GM19452 (cell line): ENCODE results near the gene SH2D5.
"Not testable (repeated sequence)": the region's sequence is repeated elsewhere in the genome, so short reads cannot be mapped to it uniquely, and the experiment has no call there.

ENCODE experiments used
- ATAC-seq: cut with Tn5 transposase; IDR thresholded peaks from one replicate; pipeline ENCODE4 v1.9.1; 2021; ENCODE audit not compliant: unreplicated experiment

The SH2D5 gene

DNA sequence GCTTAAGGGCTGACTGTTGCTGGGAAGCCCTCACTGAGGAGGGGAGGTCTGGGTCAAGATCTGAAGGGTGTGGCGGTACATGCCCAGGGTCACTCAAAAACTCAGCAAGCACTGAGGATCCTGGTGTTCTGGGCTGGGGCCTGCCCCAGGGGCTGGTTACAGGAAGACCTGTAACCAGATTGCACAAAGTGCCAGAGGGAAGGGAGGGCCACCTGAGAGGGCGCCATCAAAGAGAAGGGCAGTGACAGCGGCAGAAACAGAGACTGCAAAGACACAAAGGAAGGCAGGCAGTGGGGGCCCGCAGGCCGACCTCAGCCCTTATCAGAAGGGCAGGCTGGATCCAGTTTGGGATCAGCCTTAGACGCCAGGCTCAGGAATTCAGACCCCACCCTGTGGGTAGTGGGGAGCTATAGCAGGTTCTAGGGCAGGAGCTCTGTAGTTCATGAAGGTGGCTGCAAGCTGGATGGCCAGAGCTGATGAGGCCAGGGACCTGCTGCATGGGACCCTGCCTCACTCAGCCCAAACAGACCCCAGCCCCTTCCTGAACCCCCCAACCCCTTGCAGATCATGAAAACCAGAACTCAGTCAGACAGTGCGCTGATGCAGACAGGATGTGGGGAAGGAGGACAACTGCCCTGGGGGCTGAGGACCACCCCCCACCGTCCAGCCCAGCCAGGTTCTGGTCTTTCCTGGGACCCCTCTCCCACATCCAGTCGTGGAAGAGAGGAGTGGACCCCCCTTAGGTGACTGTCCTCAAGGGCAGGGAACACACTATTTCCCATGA lies 3.9 kb downstream of the SH2D5 start:
- ATAC-seq = no peak

DNA sequence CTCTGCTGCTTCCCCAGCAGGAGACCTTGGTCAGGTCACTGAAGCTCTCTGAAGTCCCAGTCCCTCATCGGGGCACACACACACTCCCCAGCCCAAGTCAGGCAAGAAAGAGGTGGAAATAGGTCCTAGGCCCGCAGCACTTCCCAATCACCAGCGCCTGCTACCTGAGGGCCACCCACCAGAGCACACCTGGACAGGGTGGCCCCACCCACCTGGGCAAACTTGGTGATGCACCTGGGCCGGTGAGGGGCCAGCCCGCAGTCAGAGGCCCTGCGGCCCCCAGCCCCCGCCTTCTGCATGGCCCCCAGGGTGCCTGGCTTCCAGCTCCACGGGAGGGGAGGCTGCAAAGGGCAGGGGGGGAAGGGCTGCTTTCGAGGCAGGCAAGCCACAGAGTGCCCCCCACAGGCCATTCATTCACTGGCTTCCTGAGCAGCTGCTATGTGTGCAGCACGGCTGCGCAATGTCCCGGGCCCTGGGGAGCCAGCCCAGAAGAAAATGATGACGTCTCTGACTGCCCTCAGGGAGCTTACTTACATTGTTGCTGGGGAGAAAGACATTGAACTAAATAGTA lies 4.7 kb downstream of the SH2D5 start:
- no peak for ATAC-seq

DNA sequence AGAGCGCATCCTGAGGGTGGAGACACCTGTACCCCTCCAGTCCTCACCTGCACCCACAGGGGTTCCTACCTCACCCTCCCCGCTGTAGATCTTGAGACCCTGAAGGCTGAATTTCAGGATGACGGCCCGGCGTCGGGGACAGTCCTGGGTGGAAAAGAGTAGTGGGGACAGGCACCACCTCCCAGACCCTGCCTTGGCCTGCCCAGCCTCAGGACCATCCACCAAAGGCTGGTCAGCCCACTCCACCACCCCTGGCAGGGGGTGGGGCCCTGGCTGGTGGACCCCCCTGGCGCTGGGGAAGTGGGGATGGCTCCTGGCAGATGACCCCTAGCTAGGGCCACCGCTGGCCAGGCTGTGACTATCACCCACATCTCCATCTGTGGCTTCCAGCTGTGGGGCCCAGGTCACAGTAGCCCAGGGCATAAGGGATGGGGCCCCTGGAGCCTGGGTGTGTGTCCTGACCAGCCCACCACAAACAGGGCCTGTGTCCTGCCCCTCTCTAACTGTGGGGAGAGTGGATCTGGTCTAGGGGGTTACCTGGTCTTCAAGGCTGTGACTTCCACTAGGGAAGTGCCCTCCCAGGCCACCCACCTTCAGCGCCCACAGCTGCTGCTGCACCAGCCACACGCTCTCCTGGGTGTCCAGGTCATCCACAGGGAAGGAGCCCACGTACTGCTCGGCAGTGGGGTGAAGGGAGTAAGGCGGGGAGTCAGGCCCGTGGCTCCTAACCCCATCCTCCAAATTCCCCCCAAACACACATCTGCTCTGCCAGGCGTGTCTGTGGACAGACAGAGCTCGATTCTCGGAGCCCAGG lies 5.4 kb downstream of the SH2D5 start:
- ATAC-seq = no peak

DNA sequence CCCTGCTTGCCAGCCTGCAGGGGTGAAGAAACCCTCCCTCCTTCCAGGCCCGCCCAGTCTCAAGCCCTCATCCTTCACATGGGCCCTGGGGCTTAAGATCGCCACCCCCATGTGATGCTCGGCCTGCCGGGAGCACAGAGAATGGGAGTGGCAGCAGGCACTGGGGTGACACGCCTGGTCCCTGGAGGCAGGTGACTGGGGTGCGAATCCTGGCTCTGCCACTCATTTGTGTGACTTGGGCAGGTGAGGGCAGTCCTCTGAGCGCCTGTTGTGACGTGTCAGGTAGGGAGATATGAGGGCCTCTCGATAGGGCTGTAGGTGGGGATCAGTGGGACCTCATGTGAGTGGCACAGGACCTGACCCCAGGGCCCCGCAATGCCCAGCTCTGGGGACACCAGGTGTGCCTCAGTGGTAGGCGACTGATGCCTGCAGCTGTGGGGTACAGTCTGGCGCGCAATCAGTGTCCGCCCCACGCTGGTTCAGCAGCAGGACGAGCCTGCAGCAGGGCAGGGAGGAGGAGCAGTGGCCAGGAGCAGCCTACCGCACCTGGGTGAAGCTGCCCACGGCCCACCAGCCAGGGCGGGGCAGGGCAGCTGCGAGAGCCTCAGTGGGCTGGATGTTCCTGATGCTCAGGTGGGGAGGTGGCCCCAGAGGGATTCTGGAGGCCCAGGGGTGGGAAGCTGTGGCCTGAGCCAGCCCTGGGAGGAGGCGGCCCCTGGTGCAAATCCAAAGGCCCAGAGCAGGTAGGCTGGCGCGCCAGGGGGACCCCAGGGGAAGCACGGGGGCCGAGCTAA lies 6.2 kb downstream of the SH2D5 start:
- no peak for ATAC-seq

DNA sequence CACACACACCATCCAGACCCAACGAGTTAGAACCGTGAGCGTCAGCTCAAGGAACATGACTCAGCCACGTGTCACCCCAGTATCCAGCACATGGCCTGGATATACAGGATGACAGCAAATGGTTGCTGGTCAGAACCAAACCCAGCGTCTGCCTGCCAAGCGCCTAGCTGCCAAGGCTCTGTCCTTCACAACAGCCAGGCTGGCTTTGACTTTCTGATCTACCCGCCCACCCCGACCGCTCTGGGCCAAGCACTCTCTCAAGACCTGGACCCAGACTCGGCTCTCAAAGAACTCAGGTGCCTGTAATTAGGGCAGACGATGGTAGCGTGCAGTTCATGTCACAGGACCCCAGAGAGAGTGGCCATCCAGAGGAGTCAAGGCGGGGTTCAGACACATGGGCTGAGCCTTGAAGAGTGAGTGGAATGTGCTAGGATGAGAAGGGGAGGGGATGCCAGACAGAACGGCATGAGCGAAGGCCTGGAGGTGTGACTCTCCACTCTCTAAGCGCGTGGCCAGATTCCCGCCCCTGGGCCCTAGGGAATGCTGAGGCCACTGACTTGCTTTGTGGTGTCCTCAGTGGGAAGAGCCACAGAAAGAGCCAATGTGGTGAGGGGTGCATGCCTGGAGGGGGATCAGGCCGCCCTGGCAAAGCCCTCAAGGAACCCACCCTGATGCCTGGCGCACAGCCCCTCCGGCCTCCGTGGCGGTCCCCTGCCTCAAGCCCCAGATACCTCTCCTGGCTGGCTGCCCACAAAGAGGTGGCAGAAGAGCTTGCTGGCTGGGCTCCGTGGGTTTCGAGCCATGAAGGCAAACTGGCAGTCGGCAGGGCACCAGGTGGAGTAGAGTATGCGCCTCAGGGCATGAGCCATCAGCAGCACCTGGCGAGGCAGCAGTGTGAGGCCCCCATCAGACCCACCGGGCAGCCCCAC lies 7.0 kb downstream of the SH2D5 start:
- ATAC-seq = no peak

DNA sequence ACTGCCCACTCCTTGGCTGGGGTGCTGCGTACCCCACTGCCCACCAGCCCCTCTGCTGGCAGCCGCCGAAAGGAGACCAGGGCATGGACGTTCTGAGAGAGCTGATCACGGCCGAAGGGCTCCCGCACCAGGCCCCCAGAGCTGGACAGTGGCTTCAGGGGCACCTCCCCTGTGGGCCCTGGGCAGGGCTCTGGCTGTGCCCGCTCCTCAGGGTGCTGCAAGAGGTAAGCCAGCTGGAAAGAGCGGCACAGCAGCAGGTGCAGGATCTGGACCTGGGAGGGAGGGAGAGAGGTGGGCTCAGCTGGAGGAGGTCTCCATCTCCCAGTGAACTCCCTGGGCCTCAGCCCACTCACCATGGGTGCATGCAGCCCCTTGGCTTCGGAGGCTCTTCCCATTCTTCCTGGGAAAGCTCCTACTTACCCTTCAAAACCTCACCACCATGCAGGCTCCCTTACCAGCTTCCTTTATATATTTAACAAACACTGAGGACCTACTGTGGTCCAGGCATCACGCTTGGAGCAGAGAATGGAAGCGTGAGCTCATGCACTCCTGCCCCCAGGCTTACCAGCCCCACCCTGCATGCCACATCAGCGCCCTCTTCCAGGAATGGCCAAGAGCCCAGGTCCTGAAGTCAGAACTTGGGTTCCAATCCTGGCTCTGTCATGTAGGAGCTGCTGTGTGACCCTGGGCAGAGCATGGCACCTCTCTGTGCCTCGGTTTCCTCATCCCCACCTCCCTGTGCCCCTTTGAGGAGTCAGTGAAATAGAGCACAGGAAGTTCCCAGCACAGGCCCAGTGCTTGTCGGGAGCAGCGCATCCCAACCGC lies 7.9 kb downstream of the SH2D5 start:
- no peak for ATAC-seq

DNA sequence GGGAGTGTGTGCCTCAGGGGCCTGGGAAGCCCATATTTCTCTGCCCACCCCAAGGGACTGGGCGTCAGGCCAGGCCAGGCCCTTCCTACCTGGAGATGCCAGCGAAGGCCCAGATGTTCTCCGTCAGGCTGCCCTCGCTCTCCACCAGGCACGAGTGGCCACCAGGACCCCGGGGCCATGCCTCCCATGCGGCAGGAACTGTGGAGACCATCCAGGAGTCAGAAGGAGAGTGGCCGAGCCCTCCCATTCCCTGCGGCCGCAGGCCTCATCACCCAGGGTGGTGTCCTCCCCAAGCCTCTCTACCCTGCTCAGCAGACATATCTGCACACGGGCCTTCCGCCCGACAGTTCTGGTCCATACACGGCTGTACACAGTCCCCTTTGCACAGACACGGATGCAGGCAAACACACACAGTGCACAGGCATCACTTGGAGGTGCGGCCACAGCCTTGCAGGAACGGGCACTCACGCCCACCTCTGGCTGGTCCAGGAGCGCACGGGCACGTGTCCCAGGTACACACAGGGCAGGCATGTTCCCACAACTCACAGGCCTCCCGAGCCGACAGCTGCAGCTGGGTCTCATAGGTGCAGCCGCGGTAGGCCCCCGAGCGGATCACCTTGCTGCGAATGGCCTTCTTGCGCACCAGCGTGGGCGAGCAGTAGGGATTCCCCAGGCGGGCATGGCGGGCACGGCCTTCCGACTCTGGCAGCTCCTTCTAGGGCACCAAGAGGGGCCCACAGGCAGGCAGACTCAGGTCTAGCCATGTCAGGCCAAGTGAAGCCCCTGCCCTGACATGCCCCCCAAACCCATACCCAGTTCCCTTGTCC lies 8.8 kb downstream of the SH2D5 start:
- no peak for ATAC-seq

DNA sequence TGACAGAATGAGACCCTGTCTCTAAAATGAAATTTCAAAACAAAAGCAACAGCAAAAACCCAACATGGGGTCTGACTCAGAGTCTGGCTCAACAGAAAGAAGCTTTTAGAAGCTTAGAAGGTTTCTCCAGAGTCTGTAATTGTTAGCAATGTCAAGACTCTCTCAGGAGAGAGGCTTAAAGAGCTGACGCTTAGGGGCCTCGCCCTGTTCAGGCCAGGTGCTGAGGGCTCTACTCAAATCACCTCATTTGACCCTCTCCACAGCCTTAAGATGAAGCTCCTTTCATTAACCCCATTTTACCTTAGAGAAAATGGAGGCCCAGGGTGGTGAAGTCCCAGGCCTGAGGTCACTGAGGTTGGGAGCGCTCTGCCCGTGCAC lies 9.4 kb downstream of the SH2D5 start:
- no peak for ATAC-seq

DNA sequence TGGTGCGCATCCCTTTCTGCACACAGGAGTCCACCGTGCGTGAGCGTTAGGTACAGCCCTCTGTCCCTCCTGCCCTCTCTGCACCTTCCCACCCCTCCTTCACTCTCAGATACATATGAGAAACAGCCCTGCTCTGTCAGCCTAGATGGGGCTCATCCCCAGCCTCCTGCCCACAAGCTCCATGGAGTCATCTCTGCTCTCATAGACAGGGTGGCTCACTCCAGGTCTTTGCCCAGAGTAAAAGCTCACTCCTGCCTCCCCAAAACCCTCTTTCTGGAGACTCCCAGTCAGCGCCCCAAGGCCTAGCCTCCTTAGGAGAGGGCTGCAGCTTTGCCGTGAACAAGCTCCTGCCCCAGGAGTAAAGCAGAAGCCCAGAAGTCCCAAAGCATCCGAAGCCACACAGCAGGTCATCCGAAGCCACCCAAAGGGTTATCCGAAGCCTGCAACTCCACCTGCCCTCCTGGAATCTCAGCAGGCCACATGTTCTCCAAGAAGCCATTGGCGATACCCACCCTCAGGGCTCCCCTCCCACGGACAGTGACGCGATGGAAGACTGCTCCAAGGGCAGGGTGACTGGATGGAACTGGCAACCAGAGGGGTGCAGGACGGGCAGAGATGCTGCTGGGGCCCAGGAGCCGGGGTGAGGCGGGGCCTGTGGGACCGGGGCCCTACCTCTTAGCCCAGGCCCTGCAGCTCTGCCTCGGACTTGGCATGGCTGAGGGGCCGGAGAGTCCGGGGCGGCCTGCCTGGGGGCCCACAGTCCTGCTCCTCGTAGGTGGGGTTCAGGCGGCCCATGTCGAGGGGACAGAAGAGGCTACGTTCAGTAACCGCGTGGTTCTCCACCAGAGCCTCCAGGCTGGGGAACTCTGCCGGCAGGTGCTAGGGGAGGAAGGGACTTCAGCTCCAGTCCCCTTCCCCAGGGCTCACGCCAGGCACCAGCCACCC lies 11.1 kb downstream of the SH2D5 start:
- no peak for ATAC-seq

DNA sequence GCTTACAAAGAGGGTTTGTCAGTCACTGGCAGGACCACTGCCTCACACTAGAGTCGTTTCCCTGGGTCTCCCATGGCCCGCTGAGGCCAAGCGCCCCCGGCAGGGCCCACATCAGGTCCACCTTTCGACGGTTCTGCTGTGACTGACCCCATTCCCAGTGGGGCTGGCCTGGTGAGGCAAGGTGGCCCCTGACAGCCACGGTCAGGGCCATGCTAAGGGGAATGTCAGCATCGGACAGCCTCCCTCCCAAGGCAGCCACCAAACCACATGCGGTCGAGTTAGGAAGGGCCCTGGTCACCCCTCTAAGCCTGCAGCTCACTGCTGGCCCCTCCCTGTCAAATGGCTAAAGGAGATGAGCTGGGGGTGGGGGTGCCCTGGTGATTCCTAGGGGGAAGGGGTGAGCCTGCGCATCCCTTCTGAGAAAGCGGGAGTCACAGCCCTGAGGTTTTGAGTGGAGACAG lies 11.8 kb downstream of the SH2D5 start:
- ATAC-seq = no peak

DNA sequence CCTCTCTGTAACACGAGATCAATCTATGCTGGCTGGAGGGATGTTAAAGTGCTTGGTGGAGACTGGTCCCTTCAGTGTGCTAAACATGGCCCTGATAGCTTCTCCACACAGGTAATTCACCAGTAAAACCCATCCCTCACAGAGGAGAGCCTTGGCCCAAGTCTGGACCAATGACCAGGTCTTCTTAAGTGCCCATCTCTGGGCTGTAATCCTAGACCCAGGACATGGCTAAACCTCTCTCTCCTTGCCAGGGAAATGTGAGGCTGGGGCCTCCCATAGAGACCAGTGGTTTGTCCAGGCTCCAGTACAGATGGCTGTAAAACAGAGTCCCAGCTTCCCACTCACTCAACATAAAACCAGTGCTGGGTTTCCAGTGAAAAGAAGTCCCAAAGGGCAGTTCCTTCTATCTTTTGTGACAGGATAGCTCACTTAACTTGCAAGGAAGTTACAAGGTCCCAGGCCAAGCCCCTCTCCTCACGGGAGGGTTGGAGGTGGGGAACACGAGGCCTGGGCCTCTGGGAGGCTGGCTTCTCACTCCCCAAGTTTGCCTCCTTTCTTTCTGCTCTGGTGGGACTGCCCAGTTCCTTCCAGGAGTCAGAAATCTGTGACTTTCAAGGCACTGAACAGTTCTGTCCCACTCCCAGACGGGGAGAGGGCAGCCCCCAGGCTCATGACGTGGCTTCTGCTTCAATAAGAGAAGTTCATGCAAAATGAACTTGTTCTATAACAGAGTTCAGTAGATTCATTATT lies 12.5 kb downstream of the SH2D5 start:
- ATAC-seq = no peak

DNA sequence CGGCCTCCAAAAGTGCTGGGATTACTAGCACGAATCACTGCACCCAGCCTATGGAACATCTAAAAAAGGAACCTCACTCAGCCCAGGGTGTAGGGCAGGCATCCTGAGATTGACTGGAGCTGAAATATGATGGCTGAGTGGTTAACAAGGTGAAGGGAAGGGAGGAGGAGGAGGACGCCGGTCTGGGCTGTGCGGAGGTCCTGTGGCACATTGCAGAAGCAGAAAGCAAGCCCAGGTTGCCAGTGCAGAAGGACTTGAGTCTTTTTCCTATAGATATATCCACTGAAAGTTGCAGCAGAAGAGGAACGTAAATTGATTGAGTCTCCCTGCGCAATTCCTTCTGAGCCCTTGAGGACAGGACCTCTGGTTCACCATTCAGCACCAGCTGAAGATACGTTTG lies 13.2 kb downstream of the SH2D5 start:
- no peak for ATAC-seq

DNA sequence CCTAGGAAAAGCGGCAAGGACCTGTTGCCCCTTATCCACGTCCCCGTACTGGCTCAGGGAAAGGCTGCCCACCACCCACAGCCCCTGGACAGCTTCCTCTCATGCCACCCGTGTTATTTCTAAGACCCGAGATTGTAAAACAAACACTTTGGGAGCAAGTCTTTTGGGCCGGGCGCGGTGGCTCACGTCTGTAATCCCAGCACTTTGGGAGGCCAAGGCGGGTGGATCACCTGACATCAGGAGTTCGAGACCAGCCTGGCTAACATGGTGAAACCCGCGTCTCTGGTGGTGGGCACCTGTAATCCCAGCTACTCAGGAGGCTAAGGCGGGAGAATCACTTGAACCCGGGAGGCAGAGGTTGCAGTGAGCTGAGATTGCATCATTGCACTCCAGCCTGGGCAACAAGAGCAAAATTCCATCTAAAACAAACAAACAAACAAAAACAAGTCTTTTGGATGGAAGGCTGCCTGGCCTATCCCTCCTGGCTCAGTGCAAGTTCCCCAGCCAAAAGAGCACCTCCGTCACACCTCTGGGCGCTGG lies 14.1 kb downstream of the SH2D5 start:
- ATAC-seq = not testable (repeated sequence)

DNA sequence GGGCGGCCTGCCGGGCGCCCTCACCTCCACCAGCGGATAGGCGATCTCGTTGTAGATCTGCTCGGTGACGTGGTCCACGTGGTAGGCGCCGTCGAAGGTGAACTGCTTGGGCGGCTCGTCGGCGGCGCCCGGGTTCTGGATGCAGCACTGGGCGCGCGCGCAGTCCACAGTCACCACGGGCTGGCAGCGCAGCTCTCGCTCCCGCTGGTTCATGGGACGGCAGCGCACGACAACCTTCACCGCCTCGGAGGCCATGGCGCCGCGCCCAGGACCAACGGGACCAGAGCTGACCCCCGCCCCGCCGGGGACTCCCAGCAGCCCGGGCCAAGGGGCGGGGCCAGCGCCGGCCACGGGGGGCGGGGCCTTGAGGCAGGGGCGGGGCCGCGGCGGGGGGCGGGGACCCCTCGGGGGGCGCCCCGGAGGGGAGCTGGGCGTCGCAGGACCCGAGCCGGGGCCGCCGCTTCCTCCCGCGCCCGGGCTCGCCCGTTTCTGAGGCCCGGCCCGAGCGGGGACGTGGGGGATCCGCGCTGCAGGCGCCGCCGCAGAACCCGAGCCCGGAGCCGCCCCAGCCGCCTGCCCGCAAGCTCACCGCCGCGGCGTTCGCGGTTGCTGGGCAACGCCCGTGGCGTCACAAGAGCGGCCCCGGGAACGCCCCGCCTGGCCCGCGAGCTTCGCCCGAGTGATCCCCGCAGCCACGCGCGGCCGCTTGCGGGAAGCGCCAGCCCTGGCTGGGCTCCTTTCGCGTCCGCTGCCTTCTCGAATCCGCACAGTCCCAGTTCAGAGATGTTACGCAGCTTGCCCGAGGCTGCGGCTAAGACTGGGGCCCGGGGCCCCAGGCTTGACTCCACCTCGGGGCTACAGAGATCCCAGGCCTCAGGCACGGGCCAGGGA lies 14.8 kb downstream of the SH2D5 start, which contains the start of gene KIF17:
KIF17 (minus strand) TSS at position 556 of the 891 bp plus-strand sequence; CDS start at position 255, 301 bp downstream.
- no peak for ATAC-seq

DNA sequence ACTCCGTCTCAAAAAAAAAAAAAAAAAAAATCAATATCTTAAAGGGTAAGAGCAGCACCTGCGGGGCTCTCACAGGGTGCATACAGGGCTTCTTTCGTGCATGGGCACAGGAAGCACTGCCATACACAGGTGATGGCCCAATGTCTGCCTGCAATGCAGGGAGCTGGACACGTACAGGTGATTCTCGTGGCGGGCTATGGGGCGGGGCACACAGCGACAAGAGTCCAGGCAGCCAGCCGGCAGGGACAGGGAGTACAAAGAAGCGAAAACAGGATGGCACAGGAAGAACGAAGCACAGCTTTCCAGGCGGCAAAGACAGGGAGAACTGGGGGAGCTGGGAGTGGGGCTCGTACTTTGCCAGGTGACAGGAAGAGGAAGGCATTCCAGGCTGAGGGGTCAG lies 16.3 kb downstream of the SH2D5 start:
- no peak for ATAC-seq
